ENCODE results near the gene CAMK1.

CAMK1 gene

DNA sequence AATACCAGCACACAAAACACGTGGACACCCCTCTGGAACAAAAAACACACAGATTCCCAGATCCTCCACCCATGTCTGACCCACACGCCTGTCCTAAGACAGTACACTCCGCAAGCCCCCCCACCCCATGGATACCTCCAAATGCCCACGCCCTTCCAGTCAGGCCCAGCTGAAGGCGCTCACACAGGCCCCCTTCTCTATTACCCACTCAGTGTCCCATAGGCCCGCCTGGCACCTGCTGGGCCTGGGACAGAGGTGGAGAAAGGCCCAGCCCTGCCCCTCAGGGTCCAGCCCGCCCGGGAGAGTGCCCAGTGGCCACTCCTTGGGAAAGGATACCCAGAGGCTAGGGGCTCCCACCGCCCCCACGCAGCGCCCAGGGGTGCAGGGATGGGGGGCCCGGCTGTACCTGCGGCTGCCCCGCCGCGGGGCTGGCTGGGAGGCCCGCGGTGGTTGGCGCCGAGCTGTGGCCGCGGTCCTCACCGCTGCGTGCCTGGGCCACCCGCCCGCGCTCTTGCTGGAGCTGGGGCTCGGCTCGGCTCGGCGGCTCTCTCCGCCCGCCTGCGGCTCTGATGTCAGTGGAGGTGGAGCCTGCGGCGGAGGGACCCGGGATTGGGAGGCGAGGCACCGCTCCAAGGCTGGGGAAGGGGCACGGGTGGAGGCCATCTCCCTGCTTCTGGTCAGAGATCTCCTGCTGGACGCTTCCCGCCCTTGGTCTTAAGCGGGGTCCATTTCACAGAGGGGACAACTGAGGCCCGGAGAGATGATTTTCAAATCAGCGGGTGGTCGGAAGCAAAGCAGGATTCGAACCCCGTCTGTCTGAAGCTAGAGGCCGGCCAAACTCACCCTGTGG lies at the start of gene CAMK1:
Gene CAMK1 (minus strand): TSS at position 522 of the 850 bp plus-strand sequence. CDS start 2,198 bp downstream, outside the sequence.
- peak; percentile 30 for DNase-seq

DNA sequence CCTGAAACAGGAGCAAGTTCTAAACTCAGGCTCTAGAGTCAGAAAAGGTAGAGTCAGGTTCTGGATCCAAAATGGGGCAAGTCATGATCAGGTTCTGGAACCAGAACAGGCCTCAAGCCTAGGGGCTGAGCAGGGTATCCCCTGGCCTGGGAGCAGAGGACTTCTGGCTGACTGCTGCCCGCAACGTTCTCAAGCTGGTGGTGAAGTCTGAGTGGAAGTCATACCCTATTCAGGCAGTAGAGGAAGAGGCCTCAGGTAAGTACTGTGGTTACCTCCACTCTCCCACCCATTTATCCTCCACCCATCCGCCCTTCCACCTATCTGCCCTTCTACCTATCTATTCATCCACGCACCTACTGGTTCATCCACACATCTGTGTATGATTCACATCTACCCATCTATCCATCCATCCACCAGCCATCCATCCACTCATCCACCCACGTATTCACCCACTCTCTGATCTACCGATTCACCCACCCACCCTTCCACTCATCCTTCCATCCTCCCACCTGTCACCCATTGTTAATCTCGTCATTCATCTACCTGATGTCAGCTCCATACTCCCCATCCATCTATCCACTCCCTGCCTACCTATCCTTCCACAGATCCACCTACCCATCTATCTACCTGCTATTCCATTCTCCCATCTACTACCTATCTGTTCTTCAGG lies 49.1 kb upstream of the CAMK1 start:
- DNase-seq = no peak

GRCh38 chr3:9817436-9817835 lies 47.7 kb upstream of the CAMK1 start:
- no peak for DNase-seq

GRCh38 chr3:9815986-9816385 lies 46.2 kb upstream of the CAMK1 start:
- no peak for DNase-seq

DNA sequence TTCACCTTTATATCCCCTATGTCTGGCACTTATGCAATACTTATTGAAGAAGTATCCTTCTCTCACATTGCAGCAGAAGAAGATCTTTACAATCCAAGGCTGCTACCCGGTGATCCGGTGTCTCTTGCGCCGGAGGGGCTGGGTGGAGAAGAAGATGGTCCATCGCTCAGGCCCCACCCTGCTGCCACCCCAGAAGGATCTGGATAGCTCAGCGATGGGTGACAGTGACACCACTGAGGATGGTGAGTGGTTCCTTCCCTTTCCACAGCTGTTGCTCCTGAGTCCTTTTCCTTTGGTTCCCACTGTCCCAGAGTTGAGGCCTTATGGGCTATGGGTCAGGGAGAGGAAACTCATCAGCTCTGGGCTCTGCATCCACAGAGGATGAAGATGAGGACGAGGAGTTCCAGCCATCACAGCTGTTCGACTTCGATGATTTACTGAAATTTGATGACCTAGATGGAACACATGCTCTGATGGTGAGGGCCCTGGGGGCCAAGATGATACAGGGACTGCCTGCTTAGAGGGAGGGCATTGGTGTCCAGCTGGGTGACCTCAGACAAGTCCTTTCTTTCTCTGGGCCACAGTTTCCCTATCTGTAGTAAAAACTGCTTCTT lies 43.2 kb upstream of the CAMK1 start:
- no peak for DNase-seq

DNA sequence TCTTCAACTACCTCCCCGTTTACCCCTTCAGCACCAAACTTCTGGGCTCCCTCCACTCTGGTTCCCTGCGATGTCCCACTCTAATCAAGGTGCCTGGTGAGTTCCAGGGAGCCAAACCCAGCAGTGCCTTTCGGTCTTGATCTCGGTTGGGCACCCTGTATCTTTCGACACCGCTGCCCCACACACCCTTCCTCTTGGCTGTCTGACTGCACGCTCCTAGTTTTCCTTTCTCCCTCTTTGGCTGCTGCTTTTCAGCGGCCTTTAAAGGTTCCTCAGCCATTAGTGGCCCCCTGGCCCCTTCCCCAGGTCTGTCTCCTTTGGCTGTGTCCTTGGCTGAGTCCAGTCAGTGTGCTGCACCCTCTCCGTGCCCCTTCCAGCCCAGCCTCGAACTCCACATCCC lies 41.1 kb upstream of the CAMK1 start:
- no peak for DNase-seq

DNA sequence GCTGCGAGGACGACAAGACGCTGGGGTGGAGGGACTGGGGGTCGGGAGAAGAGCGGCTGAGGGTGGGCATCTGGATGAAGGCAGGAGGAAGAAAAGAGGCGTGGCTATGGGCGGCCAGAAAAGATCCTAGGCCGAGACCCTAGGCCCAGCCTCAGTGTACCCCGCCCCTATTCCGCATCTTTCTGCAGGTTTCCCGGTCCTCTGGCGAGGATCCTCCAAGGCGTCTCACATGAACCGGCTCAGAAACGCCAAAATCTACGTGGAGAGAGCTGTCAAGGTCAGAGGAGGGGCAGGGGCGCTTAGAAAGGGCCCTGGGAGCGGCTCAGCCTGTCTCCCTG lies 40.7 kb upstream of the CAMK1 start:
- no peak for DNase-seq

DNA sequence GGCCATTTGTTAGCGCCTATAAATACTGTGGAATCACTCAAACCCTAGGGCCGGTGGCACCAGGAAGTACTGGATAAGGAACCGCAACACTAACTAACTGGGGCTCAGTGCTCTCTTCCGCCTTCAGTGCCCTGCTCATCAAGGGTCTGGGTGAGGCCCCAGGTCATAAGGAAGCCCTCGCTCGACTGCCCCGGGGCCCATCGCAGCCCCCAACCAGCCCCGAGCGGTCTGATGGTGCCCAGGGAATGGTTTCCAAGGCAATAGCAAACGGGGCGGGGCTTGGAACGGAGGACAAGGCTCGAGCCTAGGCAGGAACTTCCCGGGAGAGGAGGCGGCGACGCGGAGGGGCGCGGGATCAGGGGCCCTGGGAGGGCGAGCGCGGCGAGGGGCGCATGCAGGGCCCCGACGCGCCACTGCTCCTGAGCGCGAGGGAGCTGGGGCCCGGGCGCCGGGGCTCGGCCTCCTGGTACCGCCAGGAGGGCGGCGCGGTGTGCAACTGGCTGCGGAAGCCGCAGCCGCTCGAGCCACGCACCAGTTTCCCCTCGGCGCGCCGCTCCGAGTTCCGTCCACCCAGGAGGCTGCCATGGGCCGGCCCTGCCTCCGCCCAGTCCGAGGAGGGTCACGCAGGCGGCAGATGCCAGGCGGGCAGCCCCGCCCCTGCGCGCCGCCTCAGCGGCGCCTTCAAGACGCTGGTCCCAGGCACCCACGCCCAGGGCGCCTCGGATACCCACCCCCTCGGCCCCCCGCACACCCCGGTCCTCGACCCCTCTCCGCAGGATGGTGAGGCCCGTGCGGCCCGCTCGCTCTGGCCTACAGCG lies 40.1 kb upstream of the CAMK1 start, which contains the start of gene TTLL3:
Gene TTLL3 (plus strand): TSS at position 648 of the 818 bp plus-strand sequence. CDS start 400 bp downstream, outside the sequence.
- peak; percentile 75 for DNase-seq

DNA sequence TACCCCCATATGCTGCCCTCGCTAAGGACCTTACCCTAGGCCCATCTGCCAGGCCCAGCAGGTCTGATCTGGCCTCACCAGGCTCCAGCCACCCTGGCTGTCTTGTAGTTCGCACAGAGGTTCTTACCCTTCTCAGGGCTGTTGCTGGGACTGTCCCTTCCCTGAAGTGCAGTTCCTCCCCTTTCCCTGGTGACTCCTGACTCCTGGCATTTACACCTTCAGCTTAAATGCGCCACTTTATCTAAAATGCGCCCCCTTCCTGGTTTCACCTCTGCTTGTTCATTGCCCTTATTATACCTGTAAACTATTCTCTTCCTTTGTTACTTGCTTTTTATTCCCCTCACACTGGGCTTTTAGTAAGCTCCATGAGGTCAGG lies 39.5 kb upstream of the CAMK1 start:
- no peak for DNase-seq

- DNase-seq = peak; percentile 36
These were observed 38.7 kb upstream of the CAMK1 start for GRCh38 chr3:9808345-9809037.

- DNase-seq = no peak
These were observed 38.2 kb upstream of the CAMK1 start for GRCh38 chr3:9807981-9808344.

DNA sequence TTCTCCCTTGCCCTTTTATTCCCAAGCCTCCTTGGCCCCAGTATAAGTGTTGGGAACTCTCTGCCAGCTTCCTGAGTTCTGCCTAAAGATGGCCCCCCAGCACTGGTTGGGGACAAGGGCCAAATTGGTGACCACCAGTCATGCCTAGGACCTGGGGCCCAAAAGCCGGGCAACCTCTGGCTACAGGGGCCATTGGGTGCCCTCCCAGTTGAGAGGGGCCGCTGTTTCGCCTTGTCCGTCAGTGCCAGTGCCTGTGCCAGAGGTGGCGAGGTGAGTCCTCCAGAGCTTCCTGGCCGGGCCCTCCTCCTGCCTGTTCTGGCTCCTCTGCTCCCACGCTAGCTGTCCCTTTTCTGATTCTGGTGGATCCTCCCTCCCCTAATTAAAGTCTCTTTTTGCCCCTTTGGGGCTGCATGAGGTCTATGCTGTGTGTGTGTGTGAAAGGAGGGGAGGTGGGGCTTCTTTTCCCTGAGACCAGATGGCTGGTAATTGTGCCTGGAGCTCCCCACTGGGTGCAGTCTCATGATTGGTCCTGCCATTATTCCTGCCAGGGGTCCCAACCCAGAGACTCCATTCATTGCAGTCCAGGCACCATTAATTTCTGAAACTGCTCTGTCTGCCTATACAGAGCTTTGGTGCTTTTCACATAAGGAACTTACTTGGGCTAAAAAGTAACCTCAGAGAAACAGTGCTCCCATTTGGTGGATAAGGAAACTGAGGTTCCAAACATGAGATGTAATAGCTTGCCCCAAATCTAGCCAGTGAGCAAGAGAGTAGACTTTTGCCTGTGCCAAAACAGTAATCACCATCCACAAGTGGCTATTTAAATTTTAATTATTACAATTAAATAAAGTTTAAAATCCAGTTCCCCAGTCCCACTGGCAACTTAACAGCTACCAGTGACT lies 37.2 kb upstream of the CAMK1 start:
- DNase-seq = no peak

DNA sequence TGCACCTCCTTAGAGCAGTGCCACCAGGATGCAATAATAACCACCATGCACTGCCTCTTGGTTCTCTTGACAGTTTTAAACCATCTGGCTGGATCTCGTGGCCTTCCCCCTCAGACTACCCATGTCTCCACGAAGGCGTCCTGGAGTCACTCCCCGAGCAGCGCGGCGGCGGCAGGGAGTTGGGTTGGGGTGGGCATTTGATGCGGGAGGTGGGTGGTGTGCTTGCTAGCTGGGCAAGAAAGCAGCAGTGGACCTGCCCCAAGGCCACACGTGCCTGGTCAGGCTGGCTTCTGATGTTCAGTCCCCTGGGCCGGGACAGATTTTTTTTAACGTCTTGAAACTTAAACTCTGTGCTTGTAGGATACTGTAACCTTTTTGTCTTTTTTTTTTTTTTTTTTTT lies 36.4 kb upstream of the CAMK1 start:
- no peak for DNase-seq

DNA sequence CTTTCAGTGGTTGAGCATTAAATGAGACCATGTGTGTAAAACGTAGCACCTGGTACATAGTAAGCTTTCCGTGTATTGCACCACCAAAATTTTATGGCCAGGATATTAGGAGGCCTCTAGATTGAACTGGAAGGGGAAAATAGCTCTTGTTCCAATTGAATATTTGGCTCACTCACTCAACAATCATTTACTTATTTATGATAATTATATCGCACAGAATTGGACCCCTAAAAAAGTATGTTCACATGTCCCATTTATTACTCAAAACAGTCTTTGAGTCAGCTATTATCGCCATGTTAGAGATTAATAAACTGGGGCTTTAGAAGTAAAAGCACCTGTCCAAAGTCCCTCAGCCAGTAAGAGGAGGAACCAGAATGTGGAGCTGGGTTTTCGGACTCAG lies 35.2 kb upstream of the CAMK1 start:
- no peak for DNase-seq

- no peak for DNase-seq
These were observed 33.7 kb upstream of the CAMK1 start for GRCh38 chr3:9803494-9803893.

DNA sequence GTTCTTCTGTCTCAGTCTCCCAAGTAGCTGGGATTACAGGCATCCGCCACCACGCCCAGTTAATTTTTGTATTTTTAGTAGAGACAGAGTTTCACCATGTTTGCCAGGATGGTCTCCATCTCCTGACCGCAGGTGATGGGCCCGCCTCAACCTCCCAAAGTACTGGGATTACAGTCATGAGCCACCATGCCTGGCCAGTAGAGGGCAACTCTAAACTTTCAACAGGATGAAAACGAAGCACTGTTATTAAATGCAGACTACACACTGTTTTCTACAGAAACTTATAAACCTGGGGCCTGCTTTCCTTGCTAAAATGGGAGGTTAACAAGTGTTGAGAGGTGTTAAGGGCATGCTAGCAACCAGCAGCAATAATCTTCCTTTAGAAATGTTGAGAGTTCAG lies 30.8 kb upstream of the CAMK1 start:
- no peak for DNase-seq

GRCh38 chr3:9797196-9797945 lies 27.6 kb upstream of the CAMK1 start:
- DNase-seq = no peak

DNA sequence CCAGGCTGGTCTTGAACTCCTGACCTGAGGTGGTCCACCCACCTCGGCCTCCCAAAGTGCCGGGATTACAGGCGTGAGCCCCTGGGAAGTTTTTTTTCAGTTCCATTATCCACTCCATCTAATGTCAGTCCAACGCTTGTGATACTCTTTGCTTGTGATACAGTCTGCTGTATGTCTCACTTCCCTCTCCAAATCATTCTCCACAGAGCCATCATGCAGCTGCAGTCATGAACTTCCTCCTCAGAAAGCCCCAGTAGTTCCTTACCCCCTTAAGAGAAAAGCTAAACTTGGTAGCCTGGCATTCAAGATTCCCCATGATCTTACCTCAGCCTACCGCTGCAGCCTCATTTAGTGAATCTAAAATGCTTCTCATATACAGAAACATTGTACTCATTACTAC lies 25.5 kb upstream of the CAMK1 start:
- DNase-seq = peak; percentile 85

DNA sequence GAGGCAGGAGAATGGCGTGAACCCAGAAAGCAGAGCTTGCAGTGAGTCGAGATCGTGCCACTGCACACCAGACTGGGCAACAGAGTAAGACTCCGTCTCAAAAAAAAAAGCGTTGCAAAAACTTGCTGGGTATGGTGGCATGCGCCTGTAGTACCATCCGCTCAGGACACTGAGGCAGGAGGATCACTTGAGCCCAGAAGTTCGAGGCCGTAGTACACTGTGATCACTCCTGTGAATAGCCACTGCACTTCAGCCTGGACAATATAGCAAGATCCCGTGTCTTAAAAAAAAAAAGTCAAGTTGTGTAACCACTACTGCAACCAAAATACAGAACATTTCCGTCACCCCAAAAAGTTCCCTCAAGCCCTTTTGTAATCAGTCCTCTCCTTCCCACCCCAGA lies 24.7 kb upstream of the CAMK1 start:
- no peak for DNase-seq

GRCh38 chr3:9793161-9793781 lies 23.5 kb upstream of the CAMK1 start:
- peak; percentile 65 for DNase-seq
